Measurements from ENCODE around the gene FAM47E.
"Not testable (repeated sequence)": the region's sequence is repeated elsewhere in the genome, so short reads cannot be mapped to it uniquely, and the experiment has no call there.

FAM47E gene

GRCh38 chr4:76226418-76226817, 25.1 kb upstream of the FAM47E start:
- DNase-seq, result no peak

- no peak for DNase-seq
Observed at GRCh38 chr4:76232681-76233080, 18.8 kb upstream of the FAM47E start.

- no peak for DNase-seq
Observed at GRCh38 chr4:76233083-76233482, 18.4 kb upstream of the FAM47E start.

GRCh38 chr4:76233529-76233928, 18.0 kb upstream of the FAM47E start:
- no peak for DNase-seq

- no peak for DNase-seq
Observed at GRCh38 chr4:76233967-76234678, 17.4 kb upstream of the FAM47E start.

GRCh38 chr4:76234679-76235044, 16.9 kb upstream of the FAM47E start:
- DNase-seq, result no peak

- no peak for DNase-seq
Observed at GRCh38 chr4:76235407-76235806, 16.1 kb upstream of the FAM47E start.

GRCh38 chr4:76235915-76236314, 15.6 kb upstream of the FAM47E start:
- DNase-seq, result no peak

GRCh38 chr4:76238236-76238635, 13.3 kb upstream of the FAM47E start:
- DNase-seq, result no peak

GRCh38 chr4:76238701-76239100, 12.8 kb upstream of the FAM47E start:
- no peak for DNase-seq

- no peak for DNase-seq
Observed at GRCh38 chr4:76240236-76240635, 11.3 kb upstream of the FAM47E start.

- not testable (repeated sequence) for DNase-seq
Observed at GRCh38 chr4:76243877-76244276, 7.6 kb upstream of the FAM47E start.

- DNase-seq, result no peak
Observed at GRCh38 chr4:76246025-76246424, 5.5 kb upstream of the FAM47E start.

- no peak for DNase-seq
Observed at GRCh38 chr4:76246852-76247251, 4.7 kb upstream of the FAM47E start.

GRCh38 chr4:76250962-76251361, 559 bp upstream of the FAM47E start:
- DNase-seq, result no peak

GRCh38 chr4:76252271-76252653, 741 bp downstream of the FAM47E start:
- DNase-seq, result no peak

GRCh38 chr4:76253511-76253910, 2.0 kb downstream of the FAM47E start:
- no peak for DNase-seq

- no peak for DNase-seq
Observed at GRCh38 chr4:76256032-76256431, 4.5 kb downstream of the FAM47E start.

GRCh38 chr4:76256968-76257367, 5.4 kb downstream of the FAM47E start:
- no peak for DNase-seq

GRCh38 chr4:76257824-76258223, 6.3 kb downstream of the FAM47E start:
- no peak for DNase-seq

GRCh38 chr4:76260571-76260970, 9.1 kb downstream of the FAM47E start:
- DNase-seq, result no peak

- DNase-seq, result no peak
Observed at GRCh38 chr4:76265631-76266218, 14.2 kb downstream of the FAM47E start.

- no peak for DNase-seq
Observed at GRCh38 chr4:76266627-76267026, 15.1 kb downstream of the FAM47E start.

- no peak for DNase-seq
Observed at GRCh38 chr4:76267811-76268210, 16.3 kb downstream of the FAM47E start.
